Upper lobe of left lung (tissue), 4 donors: Measurements from ENCODE around the gene DLG3.

Experiments
- CTCF ChIP-seq, 6 experiments: fragments of 450-650 bp in 4 of 6; fragments of 200-600 bp in 2 of 6; sonication (generic) in 2 of 6; IDR thresholded peaks; one replicate each; pipeline ENCODE4 v1.5.1; 2016 to 2019; ENCODE audit warnings: antibody characterized with exemption in 6 of 6
- POLR2A ChIP-seq, 4 donors: fragments of 450-650 bp; IDR thresholded peaks; one replicate each; pipeline ENCODE4 v1.5.1; 2016 to 2017; ENCODE audit warnings: antibody characterized with exemption in 4 of 4, mild to moderate bottlenecking in 2 of 4

DNA sequence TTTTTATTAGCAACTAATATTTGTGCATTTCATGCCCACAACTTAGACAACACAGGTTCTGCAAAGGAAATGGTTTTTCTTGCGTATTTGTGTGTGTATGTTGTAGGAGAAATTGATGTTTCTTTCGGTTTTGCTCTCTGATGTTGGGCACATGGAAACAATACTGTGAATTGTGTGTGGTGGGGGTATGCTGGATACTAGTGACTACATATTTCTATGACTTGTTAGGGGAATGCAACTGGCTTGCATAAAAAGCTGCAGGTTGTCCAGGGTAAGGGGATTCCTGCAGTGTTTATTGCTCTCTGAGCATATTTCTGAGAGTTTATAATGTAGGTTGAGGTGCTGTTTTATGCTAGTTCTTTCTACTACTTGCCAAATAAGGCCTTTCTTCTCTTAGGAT, 11.6 kb downstream of the DLG3 start:
- TF ChIP-seq POLR2A (IDR thresholded peaks at IDR 0.05) (no peak), CTCF (IDR thresholded peaks at IDR 0.05) (no peak)
